Stimulated activated CD8-positive, alpha-beta memory T cell treated with anti-CD3 and anti-CD28 coated beads, Interleukin-4, amount 100 ng/mL, for 4 hours (primary cell): ENCODE measurements around the gene HTT.
A peak's percentile ranks its signal among the peaks of the same experiment; 100 is the strongest.
"Not testable (repeated sequence)": the region's sequence is repeated elsewhere in the genome, so short reads cannot be mapped to it uniquely, and the experiment has no call there.

Experiments used
- DNase-seq, 2 donors: peaks; one replicate each; pipeline ENCODE4 v3.0.0-alpha.2; 2020; ENCODE audit warnings: low read depth in 2 of 2, low spot score in 1 of 2

HTT gene

DNA sequence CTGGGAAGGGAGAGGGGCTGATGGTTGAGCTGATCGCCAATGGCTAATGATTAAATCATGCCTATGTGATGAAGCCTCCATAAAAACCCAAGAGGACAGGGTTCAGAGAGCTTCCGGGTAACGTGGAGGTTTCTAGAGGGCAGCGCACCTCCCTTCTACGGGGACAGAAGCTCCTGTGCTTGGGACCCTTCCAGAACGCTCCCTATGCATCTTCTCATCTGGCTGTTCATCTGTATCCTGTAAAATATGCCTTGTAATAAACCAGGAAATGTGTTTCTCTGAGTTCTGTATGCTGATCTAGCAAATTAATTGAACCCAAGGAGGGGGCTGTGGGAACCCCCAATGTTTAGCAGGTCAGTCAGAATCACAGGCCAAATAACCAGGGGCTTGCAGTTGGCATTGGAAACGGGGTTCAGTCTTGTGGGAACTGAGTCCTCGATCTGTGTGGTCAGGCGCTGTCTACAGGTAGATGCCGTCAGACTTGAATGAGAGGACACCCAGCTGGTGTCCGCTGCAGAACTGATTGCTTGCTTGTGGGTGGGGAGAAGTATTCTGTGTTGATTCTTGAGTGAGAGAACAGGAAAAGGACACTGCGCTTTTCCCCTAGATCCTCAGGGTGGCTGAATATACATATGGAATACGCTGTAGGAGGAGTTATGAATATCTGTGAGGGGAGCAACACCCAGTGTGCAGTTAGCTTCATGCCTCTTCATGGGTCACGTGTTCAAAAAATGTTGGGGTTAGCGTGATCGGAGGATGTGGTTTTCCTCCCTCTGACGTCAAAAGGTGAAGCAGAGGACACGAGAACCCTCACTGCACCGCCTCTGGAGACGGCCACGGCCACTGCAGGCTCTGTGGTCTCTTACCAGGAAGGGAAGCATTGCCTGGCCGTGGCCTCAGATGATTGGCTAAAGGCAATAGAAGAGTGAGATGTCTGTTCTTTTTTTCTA lies 29.3 kb upstream of the HTT start:
- peak; percentile 47 to 63 for DNase-seq

DNA sequence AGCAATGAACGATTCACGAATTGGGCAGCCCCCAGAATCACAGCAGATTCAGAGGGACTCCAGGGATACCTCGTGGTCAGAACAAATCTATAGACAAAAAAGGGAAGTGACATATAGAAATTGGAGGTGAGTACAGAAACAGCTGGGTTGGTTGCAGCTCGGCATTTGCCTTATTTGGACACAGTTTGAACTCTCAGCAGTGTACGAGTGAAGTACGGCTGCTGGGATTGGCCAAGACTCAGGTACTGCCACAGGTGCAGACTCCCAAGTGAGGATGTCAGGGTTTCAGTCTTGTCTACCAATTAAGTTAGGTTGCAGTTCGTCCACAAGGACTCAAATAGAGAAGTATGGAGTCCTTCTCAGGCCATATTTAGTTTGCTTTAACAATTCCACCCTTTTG lies 28.3 kb upstream of the HTT start:
- DNase-seq = no peak

GRCh38 chr4:3046623-3047022 lies 27.9 kb upstream of the HTT start:
- no peak for DNase-seq

DNA sequence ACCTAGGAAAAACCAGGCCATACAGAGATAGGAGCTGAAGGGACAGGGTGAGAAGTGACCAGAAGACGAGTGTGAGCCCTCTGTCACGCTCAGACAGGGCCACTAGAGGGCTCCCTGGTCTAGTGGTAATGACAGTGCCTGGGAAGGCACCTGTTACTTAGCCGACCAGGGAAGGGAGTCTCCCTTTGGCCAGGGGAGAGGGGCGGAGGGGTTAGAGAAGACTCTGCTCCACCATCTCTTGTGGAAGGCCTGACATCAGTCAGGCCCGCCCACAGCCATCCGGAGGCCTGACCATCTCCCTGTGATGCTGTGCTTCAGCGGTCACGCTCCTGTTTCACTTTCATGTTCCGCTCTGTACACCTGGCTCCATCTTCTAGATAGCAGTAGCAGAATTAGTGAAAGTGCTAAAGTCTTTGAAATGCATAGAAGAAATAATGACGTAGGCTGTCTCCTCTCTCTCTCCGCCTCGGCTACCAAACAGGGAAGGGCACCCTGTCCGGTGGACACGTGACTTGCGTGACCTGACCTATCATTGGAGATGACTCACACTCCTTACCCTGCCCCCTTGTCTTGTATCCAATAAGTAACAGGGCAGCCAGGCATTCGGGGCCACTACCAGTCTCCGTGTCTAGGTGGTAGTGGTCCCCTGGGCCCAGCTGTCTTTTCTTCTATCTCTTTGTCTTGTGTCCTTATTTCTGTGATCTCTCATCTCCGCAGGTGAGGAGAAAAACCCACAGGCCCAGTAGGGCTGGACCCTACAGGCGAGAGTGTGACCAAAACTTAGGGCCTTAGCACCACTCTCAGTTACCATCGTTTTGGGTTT lies 26.8 kb upstream of the HTT start:
- peak; percentile 33 to 47 for DNase-seq

- not testable (repeated sequence) for DNase-seq
Observed at GRCh38 chr4:3051141-3051897, 23.2 kb upstream of the HTT start.

- DNase-seq = no peak
Observed at GRCh38 chr4:3054169-3054759, 20.2 kb upstream of the HTT start.

GRCh38 chr4:3059943-3060342 lies 14.5 kb upstream of the HTT start:
- DNase-seq = no peak

DNA sequence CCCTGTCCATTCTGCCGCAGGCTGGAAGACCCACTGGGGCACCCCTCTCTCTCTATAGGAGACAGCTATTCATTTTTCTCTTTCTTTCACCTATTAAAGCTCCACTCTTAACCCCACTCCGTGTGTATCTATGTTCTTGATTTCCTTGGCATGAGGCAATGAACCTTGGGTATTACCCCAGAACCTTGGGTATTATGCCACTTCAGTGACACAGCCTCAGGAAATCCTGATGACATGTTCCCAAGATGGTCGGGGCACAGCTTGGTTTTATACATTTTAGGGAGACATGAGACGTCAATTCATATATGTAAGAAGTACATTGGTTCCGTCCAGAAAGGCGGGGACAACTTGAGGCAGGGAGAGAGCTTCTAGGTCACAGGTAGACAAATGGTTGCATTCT lies 13.5 kb upstream of the HTT start:
- DNase-seq = no peak

- no peak for DNase-seq
Observed at GRCh38 chr4:3062471-3062870, 12.0 kb upstream of the HTT start.

GRCh38 chr4:3065551-3065950 lies 8.9 kb upstream of the HTT start:
- DNase-seq = no peak

DNA sequence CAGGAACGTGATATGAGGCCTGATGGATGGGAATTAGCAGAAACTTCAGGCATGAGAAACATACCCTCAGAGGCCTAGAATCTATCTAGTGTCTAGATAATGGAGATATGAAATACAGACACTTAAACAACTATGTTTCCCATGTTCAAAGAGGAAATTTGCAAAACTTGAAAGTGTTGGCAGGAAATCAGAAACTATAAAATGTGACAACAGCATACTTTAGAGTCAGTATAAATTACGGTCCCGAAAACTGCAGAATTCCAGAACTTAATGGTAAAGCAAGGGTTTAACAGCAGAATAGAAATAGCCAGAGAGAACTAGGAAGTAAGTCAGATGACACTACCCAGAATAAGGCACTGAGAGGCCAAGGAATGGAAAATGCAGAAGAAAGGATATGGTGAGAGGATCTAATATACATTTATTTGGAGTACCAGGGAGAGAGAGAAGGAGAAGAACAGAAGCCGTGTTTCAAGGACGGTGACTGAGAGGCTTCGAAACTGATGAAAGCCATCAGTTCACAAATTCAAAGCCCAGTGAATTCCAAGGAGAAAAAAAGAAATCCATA lies 7.6 kb upstream of the HTT start:
- no peak for DNase-seq

DNA sequence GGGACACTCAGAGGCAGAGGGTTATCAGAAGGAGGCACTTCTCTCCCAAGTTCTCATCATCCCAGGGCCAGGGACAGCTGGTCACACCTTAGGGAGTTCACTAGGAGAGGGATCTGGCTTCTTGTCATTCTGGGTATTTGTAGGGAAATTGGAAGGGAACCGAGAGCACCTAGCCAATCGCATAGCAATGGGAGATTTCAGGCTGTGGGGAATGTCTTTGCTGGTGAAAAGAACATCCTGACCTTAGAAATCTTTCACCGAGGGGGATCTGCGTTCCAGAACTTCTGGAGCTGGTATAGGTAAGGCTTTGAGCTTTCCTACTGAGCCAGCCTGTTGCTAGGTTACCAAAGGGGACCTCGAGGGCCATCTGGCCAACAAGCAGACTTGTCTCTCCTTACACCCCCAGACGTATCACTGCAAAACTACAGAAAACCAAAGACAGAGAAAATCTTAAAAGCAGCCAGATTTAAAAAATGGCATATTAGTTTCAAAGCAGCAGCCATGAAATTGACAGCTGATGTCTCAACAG lies 6.9 kb upstream of the HTT start:
- no peak for DNase-seq

- no peak for DNase-seq
Observed at GRCh38 chr4:3069661-3070199, 4.8 kb upstream of the HTT start.

- DNase-seq = no peak
Observed at GRCh38 chr4:3070709-3071500, 3.6 kb upstream of the HTT start.

DNA sequence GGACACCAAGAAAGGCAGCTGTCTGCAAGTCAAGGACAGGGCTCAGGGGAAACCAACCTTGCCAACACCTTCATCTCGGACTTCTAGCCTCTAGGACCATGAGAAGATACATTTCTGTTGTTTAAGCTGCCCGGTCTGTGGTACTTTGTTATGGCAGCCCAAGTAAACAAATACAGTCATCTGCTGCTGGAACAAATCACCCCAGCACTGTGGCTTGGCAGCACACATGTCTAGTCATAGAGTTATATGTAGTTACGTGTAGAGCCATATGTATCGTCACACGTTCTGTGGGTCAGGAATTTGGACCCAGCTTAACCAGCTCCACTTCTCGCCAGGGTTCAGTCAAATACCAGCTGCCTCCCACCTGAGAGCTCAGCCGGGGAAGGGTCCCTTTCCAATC lies 2.7 kb upstream of the HTT start:
- DNase-seq = no peak

DNA sequence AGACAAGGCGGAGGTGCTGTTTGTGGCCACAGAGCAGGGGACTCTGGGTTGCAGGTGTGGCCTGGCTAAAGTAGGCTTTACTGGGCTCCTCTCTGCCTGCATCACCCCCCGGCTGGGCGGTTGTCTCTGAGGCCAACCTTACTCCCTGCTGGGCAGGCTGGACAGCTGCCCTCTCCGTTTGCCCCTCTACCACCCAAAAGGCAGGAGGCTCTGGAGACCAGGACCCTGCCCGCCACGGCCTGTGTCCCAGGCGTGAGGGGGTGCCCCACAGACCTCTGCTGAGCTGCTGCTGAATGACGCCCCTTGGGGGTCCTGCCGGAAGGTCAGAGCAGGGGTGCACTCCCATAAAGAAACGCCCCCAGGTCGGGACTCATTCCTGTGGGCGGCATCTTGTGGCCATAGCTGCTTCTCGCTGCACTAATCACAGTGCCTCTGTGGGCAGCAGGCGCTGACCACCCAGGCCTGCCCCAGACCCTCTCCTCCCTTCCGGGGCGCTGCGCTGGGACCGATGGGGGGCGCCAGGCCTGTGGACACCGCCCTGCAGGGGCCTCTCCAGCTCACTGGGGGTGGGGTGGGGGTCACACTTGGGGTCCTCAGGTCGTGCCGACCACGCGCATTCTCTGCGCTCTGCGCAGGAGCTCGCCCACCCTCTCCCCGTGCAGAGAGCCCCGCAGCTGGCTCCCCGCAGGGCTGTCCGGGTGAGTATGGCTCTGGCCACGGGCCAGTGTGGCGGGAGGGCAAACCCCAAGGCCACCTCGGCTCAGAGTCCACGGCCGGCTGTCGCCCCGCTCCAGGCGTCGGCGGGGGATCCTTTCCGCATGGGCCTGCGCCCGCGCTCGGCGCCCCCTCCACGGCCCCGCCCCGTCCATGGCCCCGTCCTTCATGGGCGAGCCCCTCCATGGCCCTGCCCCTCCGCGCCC lies 1.1 kb upstream of the HTT start:
- DNase-seq = no peak

- no peak for DNase-seq
Observed at GRCh38 chr4:3074846-3075651, 568 bp downstream of the HTT start.

- DNase-seq = no peak
Observed at GRCh38 chr4:3075652-3075981, 1.1 kb downstream of the HTT start.
